HepG2 (cell line): ENCODE data around the gene JMJD8. TPM values are rescaled to one million over a fixed set of nuclear protein-coding genes. Genes with fewer than 3 reads are reported as not detected.
A peak's percentile ranks its signal among the peaks of the same experiment; 100 is the strongest.

Experiments
- CCDC6 ChIP-seq: sonication (generic); formaldehyde crosslinking; IDR thresholded peaks from 2 replicates; pipeline ENCODE4 v1.8.1; 2022; ENCODE audit warnings: mild to moderate bottlenecking, missing genetic modification reagents, moderate library complexity
- EED ChIP-seq: sonication (generic); formaldehyde crosslinking; IDR thresholded peaks from 2 replicates; pipeline ENCODE4 v1.5.0; 2020; ENCODE audit warnings: mild to moderate bottlenecking, missing genetic modification reagents
- HNRNPUL1 ChIP-seq: fragments of 200-400 bp; formaldehyde crosslinking; IDR thresholded peaks from 2 replicates; pipeline ENCODE4 v1.6.1; 2017; ENCODE audit warnings: low read depth, mild to moderate bottlenecking, low read length, moderate library complexity
- KDM1A ChIP-seq: IDR thresholded peaks from 2 replicates; pipeline ENCODE4 v1.6.1; 2016; ENCODE audit warnings: missing compliant biosample characterization
- NONO ChIP-seq, 2 experiments: fragments of 450-650 bp in 1 of 2; sonication (generic) in 1 of 2; formaldehyde crosslinking in 1 of 2; IDR thresholded peaks in 1 of 2; conservative IDR thresholded peaks in 1 of 2; 2 replicates each; pipeline versions ENCODE4 v1.6.1 to v1.8.0; 2017 to 2022; ENCODE audit warnings: mild to moderate bottlenecking in 1 of 2, missing genetic modification reagents in 1 of 2, moderate library complexity in 1 of 2
- RARG ChIP-seq: sonication (generic); formaldehyde crosslinking; IDR thresholded peaks from 2 replicates; pipeline ENCODE4 v1.4.0; 2020; ENCODE audit warnings: low read depth, mild to moderate bottlenecking, missing genetic modification reagents
- TBX2 ChIP-seq: sonication (generic); formaldehyde crosslinking; IDR thresholded peaks from 2 replicates; pipeline ENCODE4 v1.5.0; 2020; ENCODE audit warnings: missing genetic modification reagents, mild to moderate bottlenecking, borderline replicate concordance
- TP53 ChIP-seq: sonication (generic); formaldehyde crosslinking; conservative IDR thresholded peaks from 2 replicates; pipeline ENCODE4 v1.4.0; 2020; ENCODE audit warnings: missing genetic modification reagents
- WIZ ChIP-seq: sonication (generic); formaldehyde crosslinking; IDR thresholded peaks from 2 replicates; pipeline ENCODE4 v1.5.1; 2020; ENCODE audit warnings: mild to moderate bottlenecking, missing genetic modification reagents
- ZNF124 ChIP-seq: sonication (generic); formaldehyde crosslinking; IDR thresholded peaks from 2 replicates; pipeline ENCODE4 v1.4.0; 2020; ENCODE audit warnings: missing genetic modification reagents
- ZNF326 ChIP-seq: sonication (generic); formaldehyde crosslinking; IDR thresholded peaks from 2 replicates; pipeline ENCODE4 v1.4.0; 2020; ENCODE audit warnings: missing genetic modification reagents, borderline replicate concordance
- ZNF431 ChIP-seq: sonication (generic); formaldehyde crosslinking; IDR thresholded peaks from 2 replicates; pipeline ENCODE4 v1.9.0; 2022; ENCODE audit warnings: missing genetic modification reagents, low read depth, mild to moderate bottlenecking, borderline replicate concordance
- ZNF7 ChIP-seq: IDR thresholded peaks from 2 replicates; pipeline ENCODE4 v1.6.1; 2016; ENCODE audit warnings: missing biosample characterization, missing genetic modification reagents
- ZNF766 ChIP-seq: sonication (generic); formaldehyde crosslinking; IDR thresholded peaks from 2 replicates; pipeline ENCODE4 v1.5.0; 2020; ENCODE audit warnings: missing genetic modification reagents, borderline replicate concordance
- ZSCAN25 ChIP-seq: sonication (generic); formaldehyde crosslinking; IDR thresholded peaks from 2 replicates; pipeline ENCODE4 v1.8.0; 2022; ENCODE audit warnings: mild to moderate bottlenecking, missing genetic modification reagents
- ZSCAN30 ChIP-seq: sonication (generic); formaldehyde crosslinking; IDR thresholded peaks from 2 replicates; pipeline ENCODE4 v1.5.0; 2020; ENCODE audit warnings: mild to moderate bottlenecking, missing genetic modification reagents
- polyA plus RNA-seq, 8 experiments: library from polyadenylated mRNA; depleted of rRNA in 3 of 8; stranded (reverse) in 7 of 8; unstranded in 1 of 8; fragments of >200 nt; fragmentation: Illumina TruSeq in 4 of 8; extraction: Trizol in 4 of 8; gene quantifications; 2 replicates each; pipeline versions ENCODE4 v1.2.1 to v1.2.3, GENCODE V29; 2011 to 2016; ENCODE audit warnings: low read depth in 4 of 8, missing spikeins in 1 of 8, mixed read lengths in 1 of 8; ENCODE audit not compliant: insufficient read depth in 1 of 8
- total RNA-seq, 5 experiments: library from RNA; depleted of rRNA; stranded (reverse); fragments of >200 nt; fragmentation: Illumina TruSeq; extraction: Trizol; gene quantifications; 2 replicates each; pipeline ENCODE4 v1.2.3, GENCODE V29; 2016; ENCODE audit warnings: low read depth in 1 of 5
- TF ChIP-seq, protein P1 (sequence below): sonication (generic); formaldehyde crosslinking; conservative IDR thresholded peaks from 2 replicates; pipeline ENCODE4 v1.4.0; 2020; ENCODE audit warnings: missing genetic modification reagents
- TF ChIP-seq, protein P2 (sequence below): sonication (generic); formaldehyde crosslinking; IDR thresholded peaks from 2 replicates; pipeline ENCODE4 v1.4.0; 2020; ENCODE audit warnings: missing genetic modification reagents, mild to moderate bottlenecking, borderline replicate concordance
- TF ChIP-seq, protein P3 (sequence below): sonication (generic); formaldehyde crosslinking; IDR thresholded peaks from 2 replicates; pipeline ENCODE4 v1.4.0; 2020; ENCODE audit warnings: missing genetic modification reagents, borderline replicate concordance
- TF ChIP-seq, protein P4 (sequence below): sonication (generic); formaldehyde crosslinking; IDR thresholded peaks from 2 replicates; pipeline ENCODE4 v1.5.0; 2020; ENCODE audit warnings: mild to moderate bottlenecking, missing genetic modification reagents

Gene JMJD8
- total and polyA plus RNA-seq, 2 of the 13 experiments (the other 11 are each of a cell fraction or from before 2014, with no cell fraction given), result 2.6 to 11.8 TPM

DNA sequence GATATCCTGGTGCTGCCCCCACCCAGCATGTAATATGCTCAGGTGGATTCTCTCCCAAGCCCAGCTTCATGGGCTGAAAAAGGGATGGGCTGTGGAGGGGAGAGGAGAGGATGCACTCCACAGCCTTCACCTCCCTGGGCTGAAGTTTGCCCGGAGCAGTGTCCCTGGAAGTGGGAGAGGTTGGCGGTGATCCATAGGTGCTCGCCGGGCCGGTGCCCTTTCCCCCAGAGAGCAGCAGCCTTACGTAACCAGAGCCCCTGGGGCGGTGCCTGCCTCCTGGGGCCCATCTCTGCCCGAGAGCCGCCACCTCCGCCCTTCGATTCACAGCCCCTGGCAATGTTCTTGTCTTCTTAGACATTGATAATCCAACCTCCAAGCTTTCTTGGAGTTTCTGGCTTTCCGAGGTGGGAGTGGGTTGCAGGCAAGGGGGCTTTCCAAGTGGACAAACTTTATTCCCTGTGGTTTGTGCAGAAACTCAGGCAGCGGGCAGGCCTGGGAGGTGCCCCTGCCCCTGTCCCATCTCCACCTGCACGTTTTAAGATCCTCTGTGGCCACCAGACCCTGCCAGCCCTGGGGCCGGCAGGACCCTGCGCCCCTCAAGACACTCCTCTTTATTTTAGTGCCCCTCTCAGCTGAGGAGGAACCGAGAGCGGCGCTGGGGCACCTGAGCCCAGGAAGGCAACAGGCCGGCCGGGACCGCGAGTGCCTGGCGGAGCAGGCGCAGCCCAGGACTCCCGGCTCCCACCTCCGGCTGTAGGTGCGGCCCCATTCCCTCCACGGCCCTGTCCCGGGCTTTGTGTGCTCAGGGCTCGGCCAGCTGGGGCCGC lies 38.1 kb downstream of the JMJD8 start (continued):
- TF ChIP-seq, protein P1, sequence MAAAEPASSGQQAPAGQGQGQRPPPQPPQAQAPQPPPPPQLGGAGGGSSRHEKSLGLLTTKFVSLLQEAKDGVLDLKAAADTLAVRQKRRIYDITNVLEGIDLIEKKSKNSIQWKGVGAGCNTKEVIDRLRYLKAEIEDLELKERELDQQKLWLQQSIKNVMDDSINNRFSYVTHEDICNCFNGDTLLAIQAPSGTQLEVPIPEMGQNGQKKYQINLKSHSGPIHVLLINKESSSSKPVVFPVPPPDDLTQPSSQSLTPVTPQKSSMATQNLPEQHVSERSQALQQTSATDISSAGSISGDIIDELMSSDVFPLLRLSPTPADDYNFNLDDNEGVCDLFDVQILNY (CRISPR knock-in tag), result no peak
- TF ChIP-seq EED (0 out of 2 replicates have a peak, but pooled peaks have one; percentile 53), TBX2 (CRISPR knock-in tag) (peak; percentile 79), ZNF431 (CRISPR knock-in tag) (0 out of 2 replicates have a peak, but pooled peaks have one; percentile 63), RARG (CRISPR knock-in tag) (no peak), ZNF7 (CRISPR knock-in tag) (no peak), CCDC6 (0 out of 2 replicates have a peak, but pooled peaks have one; percentile 43), ZSCAN25 (no peak), WIZ (CRISPR knock-in tag) (no peak), ZNF766 (no peak), TP53 (CRISPR knock-in tag) (no peak), ZSCAN30 (CRISPR knock-in tag) (no peak), ZNF124 (no peak), NONO (IDR thresholded peaks at IDR 0.05) (no peak), NONO (CRISPR knock-in tag; conservative IDR thresholded peaks at IDR 0.05) (peak; percentile 61), HNRNPUL1 (no peak), ZNF326 (peak; percentile 75; the same call in 1 of the 2 replicates), KDM1A (no peak)
- TF ChIP-seq, protein P2, sequence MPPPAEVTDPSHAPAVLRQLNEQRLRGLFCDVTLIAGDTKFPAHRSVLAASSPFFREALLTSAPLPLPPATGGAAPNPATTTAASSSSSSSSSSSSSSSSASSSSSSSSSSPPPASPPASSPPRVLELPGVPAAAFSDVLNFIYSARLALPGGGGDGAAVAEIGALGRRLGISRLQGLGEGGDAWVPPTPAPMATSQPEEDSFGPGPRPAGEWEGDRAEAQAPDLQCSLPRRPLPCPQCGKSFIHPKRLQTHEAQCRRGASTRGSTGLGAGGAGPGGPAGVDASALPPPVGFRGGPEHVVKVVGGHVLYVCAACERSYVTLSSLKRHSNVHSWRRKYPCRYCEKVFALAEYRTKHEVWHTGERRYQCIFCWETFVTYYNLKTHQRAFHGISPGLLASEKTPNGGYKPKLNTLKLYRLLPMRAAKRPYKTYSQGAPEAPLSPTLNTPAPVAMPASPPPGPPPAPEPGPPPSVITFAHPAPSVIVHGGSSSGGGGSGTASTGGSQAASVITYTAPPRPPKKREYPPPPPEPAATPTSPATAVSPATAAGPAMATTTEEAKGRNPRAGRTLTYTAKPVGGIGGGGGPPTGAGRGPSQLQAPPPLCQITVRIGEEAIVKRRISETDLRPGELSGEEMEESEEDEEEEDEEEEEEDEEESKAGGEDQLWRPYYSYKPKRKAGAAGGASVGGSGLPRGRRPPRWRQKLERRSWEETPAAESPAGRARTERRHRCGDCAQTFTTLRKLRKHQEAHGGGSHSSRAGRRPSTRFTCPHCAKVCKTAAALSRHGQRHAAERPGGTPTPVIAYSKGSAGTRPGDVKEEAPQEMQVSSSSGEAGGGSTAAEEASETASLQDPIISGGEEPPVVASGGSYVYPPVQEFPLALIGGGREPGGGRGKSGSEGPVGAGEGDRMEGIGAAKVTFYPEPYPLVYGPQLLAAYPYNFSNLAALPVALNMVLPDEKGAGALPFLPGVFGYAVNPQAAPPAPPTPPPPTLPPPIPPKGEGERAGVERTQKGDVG (CRISPR knock-in tag), result peak; percentile 58; the same call in 1 of the 2 replicates
- TF ChIP-seq, protein P3, sequence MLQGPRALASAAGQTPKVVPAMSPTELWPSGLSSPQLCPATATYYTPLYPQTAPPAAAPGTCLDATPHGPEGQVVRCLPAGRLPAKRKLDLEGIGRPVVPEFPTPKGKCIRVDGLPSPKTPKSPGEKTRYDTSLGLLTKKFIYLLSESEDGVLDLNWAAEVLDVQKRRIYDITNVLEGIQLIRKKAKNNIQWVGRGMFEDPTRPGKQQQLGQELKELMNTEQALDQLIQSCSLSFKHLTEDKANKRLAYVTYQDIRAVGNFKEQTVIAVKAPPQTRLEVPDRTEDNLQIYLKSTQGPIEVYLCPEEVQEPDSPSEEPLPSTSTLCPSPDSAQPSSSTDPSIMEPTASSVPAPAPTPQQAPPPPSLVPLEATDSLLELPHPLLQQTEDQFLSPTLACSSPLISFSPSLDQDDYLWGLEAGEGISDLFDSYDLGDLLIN (CRISPR knock-in tag), result no peak
- TF ChIP-seq, protein P4, sequence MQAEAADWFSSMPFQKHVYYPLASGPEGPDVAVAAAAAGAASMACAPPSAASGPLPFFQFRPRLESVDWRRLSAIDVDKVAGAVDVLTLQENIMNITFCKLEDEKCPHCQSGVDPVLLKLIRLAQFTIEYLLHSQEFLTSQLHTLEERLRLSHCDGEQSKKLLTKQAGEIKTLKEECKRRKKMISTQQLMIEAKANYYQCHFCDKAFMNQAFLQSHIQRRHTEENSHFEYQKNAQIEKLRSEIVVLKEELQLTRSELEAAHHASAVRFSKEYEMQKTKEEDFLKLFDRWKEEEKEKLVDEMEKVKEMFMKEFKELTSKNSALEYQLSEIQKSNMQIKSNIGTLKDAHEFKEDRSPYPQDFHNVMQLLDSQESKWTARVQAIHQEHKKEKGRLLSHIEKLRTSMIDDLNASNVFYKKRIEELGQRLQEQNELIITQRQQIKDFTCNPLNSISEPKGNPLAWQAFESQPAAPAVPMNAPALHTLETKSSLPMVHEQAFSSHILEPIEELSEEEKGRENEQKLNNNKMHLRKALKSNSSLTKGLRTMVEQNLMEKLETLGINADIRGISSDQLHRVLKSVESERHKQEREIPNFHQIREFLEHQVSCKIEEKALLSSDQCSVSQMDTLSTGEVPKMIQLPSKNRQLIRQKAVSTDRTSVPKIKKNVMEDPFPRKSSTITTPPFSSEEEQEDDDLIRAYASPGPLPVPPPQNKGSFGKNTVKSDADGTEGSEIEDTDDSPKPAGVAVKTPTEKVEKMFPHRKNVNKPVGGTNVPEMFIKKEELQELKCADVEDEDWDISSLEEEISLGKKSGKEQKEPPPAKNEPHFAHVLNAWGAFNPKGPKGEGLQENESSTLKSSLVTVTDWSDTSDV (CRISPR knock-in tag), result no peak
